ENCODE data around the gene BEX4.

DNA sequence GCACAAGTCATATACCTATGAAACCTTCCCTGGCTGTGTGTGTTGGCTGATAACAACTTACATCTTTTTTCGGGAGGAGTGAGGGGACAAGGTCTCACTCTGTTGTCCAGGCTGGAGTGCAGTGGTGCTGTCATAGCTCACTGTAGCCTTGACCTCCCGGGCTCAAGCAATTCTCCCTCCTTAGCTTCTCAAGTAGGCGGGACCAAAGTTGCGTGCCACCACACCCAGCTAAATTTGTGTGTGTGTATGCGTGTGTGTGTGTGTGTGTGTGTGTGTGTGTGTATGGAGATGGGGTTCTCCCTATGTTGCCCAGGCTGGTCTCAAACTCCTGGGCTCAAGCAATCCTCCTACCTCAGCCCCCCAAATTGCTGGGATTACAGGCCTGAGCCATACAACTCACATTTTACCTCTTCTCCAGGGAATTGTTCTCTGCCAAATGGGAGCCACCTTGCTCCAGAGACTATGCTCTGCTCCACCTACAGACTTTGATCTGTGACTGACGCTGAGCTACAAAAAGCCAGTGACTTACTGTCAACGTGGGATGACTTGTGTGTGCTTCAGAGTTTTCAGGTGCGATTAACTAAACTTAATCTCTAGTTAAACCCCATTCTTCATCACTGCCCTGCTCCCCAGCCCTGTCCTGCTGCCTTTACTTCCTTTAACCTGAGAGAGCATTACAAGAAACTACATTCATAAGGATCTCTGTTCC is 2.0 kb upstream of the BEX4 start:
- TF ChIP-seq CTCF (IDR thresholded peaks at IDR 0.05; ENCODE audit: low read depth, low read length) (no peak), MYC (IDR thresholded peaks at IDR 0.05; ENCODE audit: low read depth, low read length) (no peak), MAX (IDR thresholded peaks at IDR 0.05; ENCODE audit: low read depth, low read length) (no peak), POLR2A (IDR thresholded peaks at IDR 0.05; ENCODE audit: extremely low read depth, insufficient read length) (no peak)
